Testis (tissue), 2 donors: Measurements from ENCODE around the gene KCNQ5.

Experiments
- POLR2A ChIP-seq: fragments of 450-650 bp; IDR thresholded peaks from one replicate; pipeline ENCODE4 v1.6.1; 2017; ENCODE audit warnings: antibody characterized with exemption, mild to moderate bottlenecking, moderate library complexity
- TF ChIP-seq, protein P1 (sequence below), 3 experiments: fragments of 450-650 bp in 2 of 3; fragments of 200-600 bp in 1 of 3; sonication (generic) in 1 of 3; IDR thresholded peaks; one replicate each; pipeline ENCODE4 v1.5.1; 2016 to 2019; ENCODE audit warnings: antibody characterized with exemption in 3 of 3, mild to moderate bottlenecking in 2 of 3, moderate library complexity in 1 of 3

GRCh38 chr6:72865467-72865866, 243.6 kb downstream of the KCNQ5 start:
- TF ChIP-seq, protein P1, sequence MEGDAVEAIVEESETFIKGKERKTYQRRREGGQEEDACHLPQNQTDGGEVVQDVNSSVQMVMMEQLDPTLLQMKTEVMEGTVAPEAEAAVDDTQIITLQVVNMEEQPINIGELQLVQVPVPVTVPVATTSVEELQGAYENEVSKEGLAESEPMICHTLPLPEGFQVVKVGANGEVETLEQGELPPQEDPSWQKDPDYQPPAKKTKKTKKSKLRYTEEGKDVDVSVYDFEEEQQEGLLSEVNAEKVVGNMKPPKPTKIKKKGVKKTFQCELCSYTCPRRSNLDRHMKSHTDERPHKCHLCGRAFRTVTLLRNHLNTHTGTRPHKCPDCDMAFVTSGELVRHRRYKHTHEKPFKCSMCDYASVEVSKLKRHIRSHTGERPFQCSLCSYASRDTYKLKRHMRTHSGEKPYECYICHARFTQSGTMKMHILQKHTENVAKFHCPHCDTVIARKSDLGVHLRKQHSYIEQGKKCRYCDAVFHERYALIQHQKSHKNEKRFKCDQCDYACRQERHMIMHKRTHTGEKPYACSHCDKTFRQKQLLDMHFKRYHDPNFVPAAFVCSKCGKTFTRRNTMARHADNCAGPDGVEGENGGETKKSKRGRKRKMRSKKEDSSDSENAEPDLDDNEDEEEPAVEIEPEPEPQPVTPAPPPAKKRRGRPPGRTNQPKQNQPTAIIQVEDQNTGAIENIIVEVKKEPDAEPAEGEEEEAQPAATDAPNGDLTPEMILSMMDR (IDR thresholded peaks at IDR 0.05) = no peak
- TF ChIP-seq POLR2A = no peak
